COR-L47 (cell line): ENCODE measurements around the gene CRYGN.

Source experiments
- DNase-seq: peaks from one replicate; lab custom pipeline; 2025; lab: John Stamatoyannopoulos, UW

The CRYGN gene

GRCh38 chr7:151459726-151460473, 20.0 kb upstream of the CRYGN start:
- DNase-seq, result no peak

- DNase-seq, result no peak
These were observed 17.6 kb upstream of the CRYGN start for GRCh38 chr7:151457534-151457933.

GRCh38 chr7:151456782-151457181, 16.8 kb upstream of the CRYGN start:
- no peak for DNase-seq

GRCh38 chr7:151456276-151456675, 16.3 kb upstream of the CRYGN start:
- DNase-seq, result no peak

GRCh38 chr7:151455690-151456089, 15.7 kb upstream of the CRYGN start:
- DNase-seq, result no peak

- no peak for DNase-seq
These were observed 15.1 kb upstream of the CRYGN start for GRCh38 chr7:151454932-151455530.

GRCh38 chr7:151454305-151454704, 14.4 kb upstream of the CRYGN start:
- no peak for DNase-seq

GRCh38 chr7:151453326-151453791, 13.4 kb upstream of the CRYGN start:
- no peak for DNase-seq

GRCh38 chr7:151452680-151453325, 12.9 kb upstream of the CRYGN start:
- no peak for DNase-seq

GRCh38 chr7:151451626-151452571, 12.0 kb upstream of the CRYGN start:
- DNase-seq, result no peak

- no peak for DNase-seq
These were observed 11.2 kb upstream of the CRYGN start for GRCh38 chr7:151451156-151451555.

GRCh38 chr7:151449990-151450389, 10.0 kb upstream of the CRYGN start:
- DNase-seq, result no peak

- DNase-seq, result peak; percentile 21
These were observed 8.6 kb upstream of the CRYGN start for GRCh38 chr7:151448261-151449252.

- no peak for DNase-seq
These were observed 7.9 kb upstream of the CRYGN start for GRCh38 chr7:151447901-151448260.

GRCh38 chr7:151447312-151447711, 7.4 kb upstream of the CRYGN start:
- DNase-seq, result no peak

- no peak for DNase-seq
These were observed 6.5 kb upstream of the CRYGN start for GRCh38 chr7:151446412-151446811.

- no peak for DNase-seq
These were observed 4.7 kb upstream of the CRYGN start for GRCh38 chr7:151444632-151445031.

- DNase-seq, result no peak
These were observed 3.0 kb upstream of the CRYGN start for GRCh38 chr7:151442776-151443496.

- DNase-seq, result no peak
These were observed 981 bp upstream of the CRYGN start for GRCh38 chr7:151440799-151441445.
